A673 (cell line): ENCODE results near the gene SIVA1. TPM values are rescaled to one million over a fixed set of nuclear protein-coding genes. Genes with fewer than 3 reads are reported as not detected.

Experiments used
- BruUV-seq: library from RNA; stranded (reverse); fragments of 400-500 nt; replicated peaks from 2 replicates; lab custom pipeline; 2021; lab: Mats Ljungman, UMichigan
- CTCF ChIA-PET: fragments of 300-600 bp; sonication (Branson Sonifier 250); formaldehyde crosslinking; loops from one replicate; lab custom pipeline; 2022; ENCODE audit warnings: antibody characterized with exemption; lab: Charles Lee
- POLR2A ChIA-PET: fragments of 300-600 bp; sonication (Branson Sonifier 250); formaldehyde crosslinking; loops from one replicate; lab custom pipeline; 2022; ENCODE audit warnings: antibody characterized with exemption; ENCODE audit not compliant: low non-redundant PET; lab: Charles Lee
- DNase-seq: peaks from one replicate; pipeline ENCODE4 v3.0.0-alpha.2; 2015; ENCODE audit warnings: low spot score
- H3K27ac ChIP-seq: fragments of 200-600 bp; sonication (generic); 2 replicates; pipeline ENCODE4 v1.5.1; 2016; ENCODE audit warnings: mixed run types, low read depth, mild to moderate bottlenecking, mixed read lengths, antibody characterized with exemption, low read length; ENCODE audit not compliant: poor library complexity, severe bottlenecking
- H3K27me3 ChIP-seq: fragments of 200-600 bp; sonication (generic); replicated peaks from 2 replicates; pipeline ENCODE4 v1.6.1; 2017; ENCODE audit warnings: mixed run types, low read depth, mild to moderate bottlenecking, mixed read lengths, antibody characterized with exemption, low read length; ENCODE audit not compliant: insufficient read depth, poor library complexity
- H3K36me3 ChIP-seq: fragments of 200-600 bp; sonication (generic); 2 replicates; pipeline ENCODE4 v1.6.1; 2016; ENCODE audit warnings: mixed run types, mild to moderate bottlenecking, mixed read lengths, antibody characterized with exemption, low read length; ENCODE audit not compliant: insufficient read depth, poor library complexity, severe bottlenecking
- H3K4me1 ChIP-seq: fragments of 200-600 bp; sonication (generic); 2 replicates; pipeline ENCODE4 v1.6.1; 2017; ENCODE audit warnings: mixed run types, mild to moderate bottlenecking, mixed read lengths, antibody characterized with exemption, low read length; ENCODE audit not compliant: insufficient read depth, poor library complexity, severe bottlenecking
- H3K4me3 ChIP-seq: fragments of 200-600 bp; sonication (generic); 2 replicates; pipeline ENCODE4 v1.5.1; 2016; ENCODE audit warnings: low read depth, mixed run types, mild to moderate bottlenecking, mixed read lengths, low read length; ENCODE audit not compliant: poor library complexity, severe bottlenecking
- H3K9me3 ChIP-seq: fragments of 200-600 bp; sonication (generic); 2 replicates; pipeline ENCODE4 v1.6.1; 2016; ENCODE audit warnings: mixed run types, low read depth, mild to moderate bottlenecking, mixed read lengths, antibody characterized with exemption, low read length; ENCODE audit not compliant: poor library complexity, severe bottlenecking
- CTCF ChIP-seq: fragments of 300-800, 200-600 bp; sonication (generic); conservative IDR thresholded peaks from 2 replicates; pipeline ENCODE4 v1.5.1; 2017; ENCODE audit warnings: low read depth, mild to moderate bottlenecking, antibody characterized with exemption, low read length, moderate library complexity, mixed read lengths
- EZH2 ChIP-seq: fragments of 200-600 bp; sonication (generic); IDR thresholded peaks from 2 replicates; pipeline ENCODE4 v1.6.1; 2017; ENCODE audit warnings: borderline replicate concordance, low read depth, mild to moderate bottlenecking, mixed read lengths, antibody characterized with exemption, low read length; ENCODE audit not compliant: poor library complexity, severe bottlenecking
- intact Hi-C: fragments of 100-400 bp; cut with micrococcal nuclease; formaldehyde crosslinking; loops from one replicate; pipeline ENCODE4 v1.10.0; 2022; ENCODE audit not compliant: unreplicated experiment
- total RNA-seq: library from RNA; stranded (reverse); gene quantifications from 2 replicates; pipeline ENCODE4 v1.2.3, GENCODE V29; 2021

Gene SIVA1
- total RNA-seq, 1 experiment from 2014 or later, result 79.6 TPM

GRCh38 chr14:104738375-104739019 is 14.4 kb upstream of the SIVA1 start:
- no peak for DNase-seq
- no peak overlapping the region for H3K27ac ChIP-seq
- H3K9me3 ChIP-seq, result no peaks in the 10 kb centered on the region
- ChIA-PET CTCF (no interaction called here), POLR2A (no interaction called here)
- H3K4me1 ChIP-seq, result no peaks in the 10 kb centered on the region
- intact Hi-C loops, result no loop called here
- no peak overlapping the region for H3K4me3 ChIP-seq
- TF ChIP-seq CTCF (no peak), EZH2 (no peak)
- no peaks in the 10 kb centered on the region for H3K36me3 ChIP-seq
- BruUV-seq, result no TSS peak
- no peaks in the 10 kb centered on the region for H3K27me3 ChIP-seq

- no peak for TF ChIP-seq EZH2
- TF ChIP-seq CTCF, result no peak
- Histone ChIP-seq H3K9me3 (no peaks in the 10 kb centered on the region), H3K36me3 (no peaks in the 10 kb centered on the region), H3K4me1 (no peaks in the 10 kb centered on the region), H3K27ac (no peak overlapping the region), H3K27me3 (no peaks in the 10 kb centered on the region), H3K4me3 (no peak overlapping the region)
- no peak for DNase-seq
- POLR2A ChIA-PET, result no interaction called here
- intact Hi-C loops, result no loop called here
- CTCF ChIA-PET, result no interaction called here
- no TSS peak for BruUV-seq
Observed at GRCh38 chr14:104739026-104739425, 13.9 kb upstream of the SIVA1 start.

- TF ChIP-seq CTCF, result no peak
- no peak for TF ChIP-seq EZH2
- Histone ChIP-seq H3K9me3 (no peaks in the 10 kb centered on the region), H3K27ac (no peak overlapping the region), H3K36me3 (no peaks in the 10 kb centered on the region), H3K4me3 (no peak overlapping the region), H3K4me1 (no peaks in the 10 kb centered on the region), H3K27me3 (no peaks in the 10 kb centered on the region)
- intact Hi-C loops, result no loop called here
- ChIA-PET CTCF (no interaction called here), POLR2A (no interaction called here)
- BruUV-seq, result no TSS peak
- no peak for DNase-seq
Observed at GRCh38 chr14:104739546-104740516, 13.1 kb upstream of the SIVA1 start.
